Vagina (tissue), 2 donors: Measurements from ENCODE around the gene PIK3CB. TPM values are rescaled to one million over a fixed set of nuclear protein-coding genes. Genes with fewer than 3 reads are reported as not detected.

Experiments used
- DNase-seq, 2 donors: peaks; one replicate each; pipeline ENCODE4 v3.0.0-alpha.2; 2017; ENCODE audit errors: extremely low spot score in 2 of 2
- H3K27ac ChIP-seq: fragments of 200-600 bp; sonication (generic); one replicate; pipeline ENCODE4 v1.5.1; 2019
- H3K27me3 ChIP-seq: fragments of 200-600 bp; sonication (generic); one replicate; pipeline ENCODE4 v1.5.1; 2019
- H3K36me3 ChIP-seq, 2 donors: fragments of 200-600 bp; sonication (generic); one replicate each; pipeline ENCODE4 v1.5.1; 2017 to 2019
- H3K4me1 ChIP-seq: fragments of 200-600 bp; sonication (generic); one replicate; pipeline ENCODE4 v1.5.1; 2019
- H3K4me3 ChIP-seq, 2 donors: fragments of 200-600 bp; sonication (generic); 1 replicate in 1 of 2; 2 replicates in 1 of 2; pipeline ENCODE4 v1.5.1; 2016 to 2019
- H3K9me3 ChIP-seq: fragments of 200-600 bp; sonication (generic); one replicate; pipeline ENCODE4 v1.5.1; 2019
- CTCF ChIP-seq, 3 experiments: fragments of 450-650 bp in 2 of 3; fragments of 200-600 bp in 1 of 3; sonication (generic) in 1 of 3; IDR thresholded peaks; one replicate each; pipeline ENCODE4 v1.5.1; 2017 to 2019; ENCODE audit warnings: antibody characterized with exemption in 3 of 3, mild to moderate bottlenecking in 2 of 3, moderate library complexity in 2 of 3
- POLR2A ChIP-seq, 2 donors: fragments of 450-650 bp; IDR thresholded peaks; one replicate each; pipeline ENCODE4 v1.6.1; 2017; ENCODE audit warnings: antibody characterized with exemption in 2 of 2, mild to moderate bottlenecking in 2 of 2, moderate library complexity in 2 of 2
- POLR2AphosphoS5 ChIP-seq, 2 donors: sonication (generic); formaldehyde crosslinking; IDR thresholded peaks; one replicate each; pipeline ENCODE4 v1.9.0; 2017; ENCODE audit warnings: antibody characterized with exemption in 2 of 2, mild to moderate bottlenecking in 2 of 2, low read depth in 1 of 2; ENCODE audit not compliant: insufficient read depth in 1 of 2
- intact Hi-C: fragments of 100-400 bp; cut with DNase I; formaldehyde crosslinking; loops from one replicate; pipeline ENCODE4 v1.15.1; 2023
- total RNA-seq: library from RNA; depleted of rRNA; stranded (reverse); fragments of >200 nt; gene quantifications from one replicate; pipeline ENCODE4 v1.2.3, GENCODE V29; 2016

Gene PIK3CB
- total RNA-seq, 1 donor from 2014 or later, result 31.9 TPM

GRCh38 chr3:138875754-138876664 is 41.3 kb upstream of the PIK3CB start:
- no peaks in the 10 kb centered on the region for H3K4me1 ChIP-seq
- intact Hi-C loops, result no loop called here

GRCh38 chr3:138875096-138875753 is 40.5 kb upstream of the PIK3CB start:
- H3K27me3 ChIP-seq, result no peaks in the 10 kb centered on the region
- H3K4me3 ChIP-seq, result no peak overlapping the region
- H3K27ac ChIP-seq, result no peak overlapping the region
- no peaks in the 10 kb centered on the region for H3K36me3 ChIP-seq
- no peaks in the 10 kb centered on the region for H3K9me3 ChIP-seq
- no peaks in the 10 kb centered on the region for H3K4me1 ChIP-seq
- intact Hi-C loops, result no loop called here
- no peak for DNase-seq
- no peak for TF ChIP-seq CTCF (IDR thresholded peaks at IDR 0.05)

More at GRCh38 chr3:138875754-138876664, 41.3 kb upstream of the PIK3CB start:
- H3K4me3 ChIP-seq, result no peak overlapping the region
- H3K9me3 ChIP-seq, result no peaks in the 10 kb centered on the region
- DNase-seq, result no peak
- TF ChIP-seq POLR2A (IDR thresholded peaks at IDR 0.05), result no peak
- no peak for TF ChIP-seq POLR2AphosphoS5 (IDR thresholded peaks at IDR 0.05; ENCODE audit: insufficient read depth in 1 of 2, low read depth in 1 of 2)
- TF ChIP-seq CTCF (IDR thresholded peaks at IDR 0.05), result no peak
- no peaks in the 10 kb centered on the region for H3K36me3 ChIP-seq
- H3K27me3 ChIP-seq, result no peaks in the 10 kb centered on the region
- H3K27ac ChIP-seq, result no peak overlapping the region

GRCh38 chr3:138873471-138874278 is 38.9 kb upstream of the PIK3CB start:
- no peak overlapping the region for H3K27ac ChIP-seq
- DNase-seq, result no peak
- intact Hi-C loops, result no loop called here

GRCh38 chr3:138872632-138873031 is 37.9 kb upstream of the PIK3CB start:
- Histone ChIP-seq H3K9me3 (no peaks in the 10 kb centered on the region), H3K27me3 (no peaks in the 10 kb centered on the region), H3K4me3 (no peak overlapping the region), H3K36me3 (no peaks in the 10 kb centered on the region), H3K4me1 (no peaks in the 10 kb centered on the region), H3K27ac (no peak overlapping the region)
- no peak for DNase-seq
- TF ChIP-seq CTCF (IDR thresholded peaks at IDR 0.05), result no peak
- TF ChIP-seq POLR2AphosphoS5 (IDR thresholded peaks at IDR 0.05; ENCODE audit: insufficient read depth in 1 of 2, low read depth in 1 of 2), result no peak
- no peak for TF ChIP-seq POLR2A (IDR thresholded peaks at IDR 0.05)
- intact Hi-C loops, result no loop called here

More at GRCh38 chr3:138873471-138874278, 38.9 kb upstream of the PIK3CB start:
- Histone ChIP-seq H3K4me1 (no peaks in the 10 kb centered on the region), H3K27me3 (no peaks in the 10 kb centered on the region), H3K4me3 (no peak overlapping the region), H3K9me3 (no peaks in the 10 kb centered on the region), H3K36me3 (no peaks in the 10 kb centered on the region)
- TF ChIP-seq POLR2AphosphoS5 (IDR thresholded peaks at IDR 0.05; ENCODE audit: insufficient read depth in 1 of 2, low read depth in 1 of 2) (no peak), CTCF (IDR thresholded peaks at IDR 0.05) (no peak), POLR2A (IDR thresholded peaks at IDR 0.05) (no peak)
